NCI-H1436 treated with DMSO at 0.1 percent for 48 hours (cell line): Measurements from ENCODE around the gene TOMM20.
"Not testable (repeated sequence)": the region's sequence is repeated elsewhere in the genome, so short reads cannot be mapped to it uniquely, and the experiment has no call there.

Source experiments
- DNase-seq: peaks from one replicate; lab custom pipeline; 2025; lab: John Stamatoyannopoulos, UW

The TOMM20 gene

DNA sequence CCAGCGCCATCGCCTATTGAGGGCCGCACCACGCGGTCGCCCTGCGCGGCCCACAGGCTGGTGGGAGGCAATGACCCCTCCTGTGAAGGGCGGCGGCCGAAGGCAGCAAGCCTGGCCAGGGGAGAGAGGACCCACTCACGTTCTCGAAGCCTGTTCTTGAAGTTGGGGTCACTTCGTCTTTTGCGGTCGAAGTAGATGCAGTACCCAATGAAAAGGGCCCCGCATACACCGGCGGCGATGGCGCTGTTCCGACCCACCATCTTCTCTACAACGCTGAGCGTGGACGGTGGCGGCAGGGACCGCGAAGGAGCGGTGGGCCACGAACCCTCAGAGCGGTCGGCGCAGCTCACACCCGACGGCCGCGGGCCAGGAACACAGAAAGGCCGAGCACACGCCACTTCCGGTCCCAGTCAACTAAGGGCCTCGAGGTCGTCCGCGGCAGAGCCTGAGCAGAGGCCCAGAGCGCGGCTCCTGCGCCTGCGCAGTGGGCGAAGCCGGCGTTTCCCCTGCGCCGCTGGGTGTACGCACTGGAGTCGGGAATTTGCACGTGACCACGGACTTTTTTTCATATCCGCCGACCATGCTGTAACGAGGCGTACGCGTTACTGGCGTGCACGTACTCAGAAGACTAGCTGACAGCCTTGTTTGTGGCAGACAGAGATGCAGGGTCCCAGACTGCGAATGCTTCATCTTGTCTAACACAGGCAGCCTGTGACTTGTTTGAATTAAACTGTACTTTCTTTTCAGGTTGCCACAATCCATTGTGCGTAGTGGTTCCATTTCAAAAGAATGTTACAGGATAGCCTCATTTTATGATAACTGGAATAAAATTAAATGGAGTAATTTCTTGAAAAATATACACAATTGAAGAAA lies at the start of gene TOMM20:
TSS of gene TOMM20 (minus strand) at position 382 of the 873 bp plus-strand sequence. CDS start at position 260, 122 bp downstream.
- DNase-seq = peak; percentile 93

DNA sequence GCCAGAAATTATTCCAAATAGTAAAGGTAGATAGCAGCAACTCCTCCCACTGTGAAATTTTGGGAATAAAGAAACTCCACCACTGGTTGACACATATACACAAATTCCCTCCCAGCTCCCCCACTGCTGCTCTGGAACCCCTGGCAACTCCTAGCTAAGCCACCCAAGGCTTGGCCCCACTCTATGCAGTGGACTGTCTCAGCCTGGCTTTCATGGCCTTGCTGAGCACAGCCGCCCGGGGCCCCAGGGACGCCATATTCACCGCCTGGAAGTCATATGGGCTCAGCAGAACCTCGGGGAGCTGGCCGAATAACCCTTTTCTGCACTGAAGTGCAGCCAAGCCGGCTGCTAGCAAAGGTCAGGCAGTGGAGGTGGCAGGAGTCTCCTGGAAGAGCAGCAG lies 47.8 kb upstream of the TOMM20 start:
- no peak for DNase-seq

DNA sequence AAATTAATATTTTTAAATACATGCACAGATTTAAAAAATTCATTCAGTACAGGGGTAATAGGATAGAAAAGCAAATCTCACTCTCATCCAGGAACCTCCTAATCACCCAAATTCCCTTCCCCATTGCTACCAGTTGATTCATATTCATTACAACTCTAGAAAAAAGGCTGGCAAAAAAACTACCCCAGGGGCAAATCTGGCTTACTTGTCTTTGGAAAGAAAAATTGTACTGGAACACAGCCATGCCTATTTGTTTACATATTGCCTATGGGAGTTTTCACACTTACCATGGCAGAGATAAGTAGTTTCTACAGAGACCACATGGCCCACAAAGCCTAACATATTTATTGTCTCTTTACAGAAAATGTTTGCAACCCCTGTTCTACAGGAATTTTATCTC lies 41.3 kb upstream of the TOMM20 start:
- no peak for DNase-seq

DNA sequence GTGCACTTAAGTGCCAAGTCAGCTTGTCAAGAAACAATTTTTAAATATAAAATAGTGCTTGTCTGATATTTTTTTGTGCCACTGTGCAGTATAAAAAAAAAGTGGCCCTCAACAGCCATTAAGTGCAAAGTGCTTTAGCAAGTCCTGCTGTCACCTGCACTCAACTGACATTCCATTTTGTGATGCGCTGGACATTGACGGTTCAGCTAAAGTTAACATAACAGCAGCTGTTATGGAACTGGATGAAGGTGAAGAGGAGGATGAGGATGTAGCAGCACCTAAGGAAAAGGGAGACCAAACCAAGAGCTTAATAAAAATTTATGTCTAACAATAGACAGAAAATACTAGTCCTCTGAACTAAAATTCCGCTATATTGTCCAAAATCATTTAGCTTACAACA lies 39.7 kb upstream of the TOMM20 start:
- DNase-seq = no peak

DNA sequence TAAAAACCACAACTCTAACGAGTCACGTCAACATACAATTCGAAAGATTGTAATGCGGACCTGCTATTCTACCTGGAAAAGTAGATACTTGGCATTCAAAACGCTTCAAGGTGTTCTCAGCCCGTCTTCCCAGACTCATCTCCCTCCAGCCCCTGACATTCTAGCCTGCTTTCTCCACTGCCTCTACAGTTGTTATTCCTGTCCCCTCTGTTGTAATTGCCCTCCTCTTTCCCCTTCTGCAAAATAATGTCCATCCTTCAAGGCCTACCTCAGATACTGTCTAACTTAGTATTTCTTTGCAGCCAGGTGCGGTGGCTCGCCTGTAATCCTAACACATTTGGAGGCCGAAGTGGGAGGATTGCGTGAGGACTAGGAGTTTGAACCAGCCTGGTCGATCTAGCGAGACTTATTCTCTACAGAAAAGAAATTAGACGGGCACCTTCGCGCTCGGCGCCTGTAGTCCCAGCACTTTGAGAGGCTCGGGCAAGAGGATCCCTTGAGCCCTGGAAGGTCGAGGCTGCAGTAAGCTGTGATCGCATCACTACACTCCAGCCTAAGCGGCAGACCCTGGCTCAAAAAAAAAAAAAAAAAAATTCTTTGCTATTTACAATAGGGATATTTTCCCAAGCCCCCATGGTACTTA lies 33.2 kb upstream of the TOMM20 start:
- no peak for DNase-seq

DNA sequence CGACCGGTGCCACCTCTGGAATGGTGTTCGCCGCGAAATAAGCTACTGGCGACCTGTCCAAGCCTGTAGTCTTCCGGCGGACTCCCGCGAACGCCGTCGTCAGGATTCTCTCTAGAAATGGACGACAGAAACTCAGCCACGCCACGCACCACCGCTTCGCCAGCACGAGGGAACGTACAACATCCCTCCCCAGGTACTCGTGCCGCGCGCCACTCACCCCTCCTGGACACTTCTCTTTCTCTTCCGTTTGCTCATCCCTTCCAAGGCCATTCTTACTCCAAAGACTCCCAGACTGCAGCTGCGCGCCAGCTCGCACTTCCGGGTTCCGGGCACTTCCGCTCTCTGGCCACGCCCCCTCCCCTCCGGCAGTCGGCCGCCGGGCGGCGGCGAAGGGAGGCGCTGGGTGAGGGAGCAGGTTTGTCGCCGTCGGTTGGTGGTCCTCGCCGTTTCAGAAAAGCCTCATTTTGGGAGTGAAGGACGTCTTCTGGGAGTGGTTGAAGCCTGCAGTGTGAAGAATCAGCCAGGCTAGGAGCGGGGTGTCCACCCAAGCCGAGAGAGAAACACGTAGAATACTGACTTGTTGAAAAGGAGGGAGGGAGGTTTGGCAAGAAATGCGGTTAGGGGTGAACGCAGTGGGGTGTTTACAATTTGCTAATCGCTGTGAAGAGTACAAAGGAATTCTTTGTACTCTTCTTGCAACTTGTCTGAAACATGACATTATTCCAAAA lies 32.5 kb upstream of the TOMM20 start, which contains the start of gene RBM34:
TSS of gene RBM34 (minus strand) at position 294 of the 728 bp plus-strand sequence. CDS start at position 270, 24 bp downstream.
- peak; percentile 73 for DNase-seq

DNA sequence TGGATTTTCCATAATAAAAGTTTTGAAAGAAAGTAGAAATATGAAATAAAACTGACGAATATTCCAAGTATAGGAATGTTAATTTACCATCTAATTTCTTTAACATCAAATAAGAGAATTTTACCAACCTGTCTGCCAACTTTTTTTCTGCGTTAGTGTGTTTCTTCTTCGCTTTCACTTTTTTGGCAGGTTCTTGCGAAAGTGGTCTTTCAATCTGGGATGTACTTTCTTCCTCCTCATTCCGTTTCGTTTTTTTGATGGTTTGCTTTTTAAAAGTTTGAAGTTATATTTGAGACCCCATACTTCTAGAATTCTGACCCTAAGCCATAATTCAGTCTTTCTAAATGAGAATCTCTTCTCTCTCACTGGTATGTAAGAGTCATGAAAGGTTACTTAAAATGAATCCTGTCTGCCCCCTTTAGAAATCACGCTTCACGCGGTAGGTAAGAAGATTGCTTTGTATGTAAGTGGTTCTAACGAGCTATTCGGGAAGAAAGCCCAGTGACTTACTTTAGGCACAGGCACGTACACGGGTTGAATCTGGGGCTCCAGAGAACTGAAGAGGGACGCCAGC lies 31.8 kb upstream of the TOMM20 start:
- DNase-seq = no peak

DNA sequence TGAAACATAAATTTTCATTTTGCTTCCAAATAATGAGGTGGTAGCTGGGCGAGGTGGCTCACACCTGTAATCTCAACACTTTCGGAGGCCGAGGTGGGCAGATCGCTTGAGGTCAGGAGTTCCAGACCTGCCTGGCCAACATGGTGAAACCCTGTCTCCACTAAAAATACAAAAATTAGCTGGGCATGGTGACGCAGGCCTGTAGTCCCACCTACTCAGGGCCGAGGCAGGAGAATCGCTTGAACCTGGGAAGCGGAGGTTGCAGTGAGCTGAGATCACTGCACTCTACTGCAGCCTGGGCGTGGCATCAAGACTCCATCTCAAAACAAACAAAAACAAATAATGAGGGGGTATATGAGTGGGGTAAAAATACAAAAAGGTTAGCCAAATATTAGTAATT lies 31.3 kb upstream of the TOMM20 start:
- not testable (repeated sequence) for DNase-seq

DNA sequence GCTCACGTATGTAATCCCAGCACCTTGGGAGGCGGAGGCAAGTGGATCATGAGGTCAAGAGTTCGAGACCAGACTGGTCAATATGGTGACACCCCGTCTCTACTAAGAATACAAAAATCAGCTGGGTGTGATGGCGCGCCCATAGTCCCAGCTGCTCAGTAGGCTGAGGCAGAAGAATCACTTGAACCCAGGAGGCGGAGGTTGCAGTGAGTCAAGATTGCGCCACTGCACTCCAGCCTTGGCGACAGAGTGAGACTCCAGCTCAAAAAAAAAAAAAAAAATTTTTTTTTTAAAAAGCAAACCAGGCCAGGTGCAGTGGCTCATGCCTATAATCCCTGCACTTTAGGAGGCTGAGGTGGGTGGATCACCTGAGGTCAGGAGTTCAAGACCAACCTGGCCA lies 30.6 kb upstream of the TOMM20 start:
- not testable (repeated sequence) for DNase-seq

DNA sequence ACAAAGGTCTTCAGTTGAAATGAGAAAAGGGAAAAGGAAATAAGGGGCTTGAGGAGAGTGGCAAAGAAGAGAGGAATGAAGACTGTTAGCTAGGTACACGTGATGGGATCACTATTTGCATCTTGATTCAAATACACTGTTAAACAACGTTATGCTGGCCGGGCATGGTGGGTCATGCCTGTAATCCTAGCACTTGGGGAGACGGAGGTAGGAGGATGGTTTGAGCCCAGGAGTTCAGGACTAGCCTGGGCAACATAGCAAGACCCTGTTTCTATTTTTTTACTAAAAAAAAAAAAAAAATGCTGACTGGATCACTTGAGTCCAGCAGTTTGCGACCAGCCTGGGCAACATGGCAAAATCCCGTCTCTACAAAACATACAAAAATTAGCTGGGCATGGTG lies 30.0 kb upstream of the TOMM20 start:
- no peak for DNase-seq

DNA sequence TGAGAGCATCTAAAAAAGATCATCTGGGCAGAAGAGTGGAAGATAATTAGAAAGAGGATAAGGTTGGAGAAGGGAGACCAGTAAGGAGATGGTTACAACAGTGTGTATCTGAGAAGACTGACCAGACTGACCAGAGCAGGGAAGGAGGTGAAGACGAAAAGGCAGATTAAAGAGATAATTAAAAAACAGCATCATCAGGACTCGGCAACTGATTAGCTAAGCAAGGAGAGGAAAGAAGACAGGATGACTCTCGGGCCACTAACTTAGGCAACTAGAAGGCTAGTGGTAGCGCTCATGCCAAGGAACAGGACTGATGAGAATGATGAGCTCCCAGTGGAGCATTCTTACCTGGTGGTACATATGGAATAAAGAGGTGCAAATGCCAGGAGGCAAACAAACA lies 28.5 kb upstream of the TOMM20 start:
- DNase-seq = no peak

DNA sequence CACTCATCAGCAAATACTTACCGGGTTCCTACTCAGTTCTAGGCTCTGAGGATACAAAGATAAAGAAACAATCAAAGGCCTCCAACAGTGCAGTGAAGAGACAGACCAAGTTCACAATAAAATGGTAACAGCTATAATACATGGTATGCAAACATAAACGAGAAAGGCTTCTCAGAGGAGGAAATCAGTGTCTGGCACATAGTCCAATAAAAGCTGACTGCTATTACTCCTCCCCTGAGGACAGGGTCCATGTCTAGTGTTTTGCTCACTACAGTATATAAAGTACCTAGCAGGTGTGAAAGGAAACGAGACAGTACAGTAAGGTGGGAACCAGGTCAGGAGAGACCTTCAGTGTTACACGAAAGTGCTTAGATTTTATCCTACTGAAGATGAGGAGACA lies 28.1 kb upstream of the TOMM20 start:
- DNase-seq = no peak

DNA sequence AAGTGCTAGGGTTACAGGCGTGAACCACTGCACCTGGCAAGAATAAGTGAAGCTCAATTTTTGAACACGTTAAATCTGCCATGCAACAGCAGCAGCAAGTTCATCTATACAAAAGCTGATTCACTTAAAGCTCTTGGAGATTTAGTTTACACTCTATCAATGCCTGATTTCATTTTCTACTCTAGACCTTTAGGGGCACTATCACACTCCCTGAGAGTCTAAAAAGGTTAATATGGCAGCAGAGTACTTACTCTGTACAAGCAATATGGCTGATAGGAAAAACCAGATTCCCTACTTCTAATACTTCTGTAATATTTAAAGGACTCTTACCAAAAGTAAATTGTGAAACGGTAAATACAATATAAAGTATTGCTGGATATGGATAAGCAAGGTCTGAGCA lies 27.6 kb upstream of the TOMM20 start:
- DNase-seq = no peak

DNA sequence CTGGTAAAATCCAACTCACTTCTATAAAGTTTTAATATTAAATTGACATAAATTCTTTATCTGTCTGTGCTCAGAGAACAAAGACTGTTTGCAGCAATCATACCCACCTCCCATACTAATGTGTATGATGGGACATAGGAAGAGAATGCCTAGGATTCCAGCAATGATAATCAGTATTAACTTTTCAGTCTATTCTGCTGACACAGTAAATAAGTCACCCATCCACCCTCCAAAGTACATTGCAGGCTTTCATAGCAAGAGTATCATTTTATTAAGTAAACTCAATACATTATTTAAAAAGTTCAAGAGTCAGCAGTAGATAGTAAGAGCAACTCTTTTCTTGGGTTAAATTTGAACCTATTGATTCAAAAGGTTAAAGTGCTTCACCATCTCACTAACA lies 23.6 kb upstream of the TOMM20 start:
- DNase-seq = no peak

DNA sequence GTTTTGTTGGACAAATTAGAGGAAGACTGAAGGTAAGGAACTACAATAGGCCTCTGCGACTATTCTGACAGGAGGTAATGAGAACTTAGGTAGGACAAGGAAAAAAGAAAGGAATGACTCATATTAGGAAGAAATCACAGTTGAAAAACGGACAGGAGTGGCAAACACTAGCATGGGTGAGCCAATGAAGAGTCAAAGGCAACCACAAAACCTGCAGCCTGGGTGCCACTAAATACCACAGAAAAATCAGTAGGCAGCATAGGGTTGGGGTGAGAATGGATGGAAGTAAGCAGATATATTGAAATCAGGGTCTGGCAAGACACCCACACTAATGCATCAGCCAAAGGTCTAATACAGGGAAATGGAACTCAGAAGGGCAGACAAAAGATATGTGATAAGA lies 22.4 kb upstream of the TOMM20 start:
- DNase-seq = no peak

DNA sequence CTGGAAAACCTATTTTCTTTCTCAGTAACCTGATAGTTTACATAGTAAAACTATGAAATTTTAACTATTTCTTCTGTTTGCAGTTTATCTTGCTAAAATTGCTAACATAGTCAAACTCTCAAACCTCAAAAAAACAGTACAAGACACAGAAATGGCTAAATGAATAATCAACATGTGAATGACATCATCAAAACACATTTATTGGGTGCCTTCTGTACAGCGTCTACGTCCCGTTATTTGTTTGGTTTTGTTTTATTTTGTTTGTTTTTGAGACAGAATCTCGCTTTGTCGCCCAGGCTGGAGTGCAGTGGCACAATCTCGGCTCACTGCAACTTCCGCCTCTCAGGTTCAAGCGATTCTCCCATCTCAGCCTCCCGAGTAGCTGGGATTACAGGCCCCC lies 21.2 kb upstream of the TOMM20 start:
- DNase-seq = no peak

DNA sequence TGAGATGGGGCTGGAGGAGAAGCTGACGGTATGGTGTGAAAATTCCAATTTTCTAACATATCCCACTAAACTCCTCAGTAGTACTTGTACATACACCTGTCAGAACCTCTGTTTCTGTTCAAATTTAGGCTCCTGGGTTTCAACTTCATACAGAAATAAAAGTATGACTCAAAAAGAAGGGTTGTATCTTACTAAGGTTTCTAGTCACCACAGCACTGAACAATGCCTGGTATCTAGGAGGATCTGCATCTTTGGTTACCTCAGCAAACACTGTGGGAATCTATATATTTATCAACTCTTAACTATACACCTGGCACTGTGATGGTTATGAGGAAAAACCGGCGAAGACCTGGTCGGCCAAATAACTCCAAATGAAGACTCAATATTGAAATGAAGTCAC lies 18.6 kb upstream of the TOMM20 start:
- DNase-seq = no peak

DNA sequence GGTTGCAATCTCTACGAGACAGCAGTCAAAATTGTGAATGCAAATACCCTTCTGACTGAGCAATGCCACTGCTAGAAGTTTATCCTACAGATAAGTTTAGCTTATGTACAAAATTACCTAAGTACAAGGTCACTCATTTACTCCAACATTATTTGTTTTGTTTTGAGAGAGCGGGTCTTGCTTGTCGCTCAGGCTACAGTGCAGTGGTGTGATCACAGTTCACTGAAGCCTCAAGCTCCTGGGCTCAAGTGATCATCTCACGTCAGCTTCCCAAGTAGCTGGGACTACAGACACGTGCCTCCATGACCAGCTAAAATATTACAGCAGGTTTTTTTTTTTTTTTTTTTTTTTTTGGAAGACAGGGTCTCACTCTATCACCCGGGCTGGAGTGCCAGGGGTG lies 17.0 kb upstream of the TOMM20 start:
- no peak for DNase-seq

DNA sequence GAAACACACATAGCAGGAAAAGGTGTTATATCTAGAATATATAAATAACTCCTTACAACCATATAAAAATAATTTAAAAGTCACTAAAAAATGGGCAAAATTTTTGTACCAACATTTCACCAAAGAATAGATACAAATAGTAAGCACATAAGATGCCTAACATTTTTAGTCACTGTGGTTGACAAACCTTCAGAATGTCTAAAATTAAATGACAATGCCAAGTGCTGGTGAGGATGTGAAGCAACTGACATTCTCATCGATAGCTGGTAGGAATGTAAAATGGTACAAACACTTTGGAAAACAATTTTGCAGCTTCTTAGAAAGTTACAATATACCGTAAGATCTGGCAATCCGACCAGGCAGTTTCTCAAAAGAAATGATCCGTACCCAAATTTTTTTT lies 14.4 kb upstream of the TOMM20 start:
- no peak for DNase-seq

DNA sequence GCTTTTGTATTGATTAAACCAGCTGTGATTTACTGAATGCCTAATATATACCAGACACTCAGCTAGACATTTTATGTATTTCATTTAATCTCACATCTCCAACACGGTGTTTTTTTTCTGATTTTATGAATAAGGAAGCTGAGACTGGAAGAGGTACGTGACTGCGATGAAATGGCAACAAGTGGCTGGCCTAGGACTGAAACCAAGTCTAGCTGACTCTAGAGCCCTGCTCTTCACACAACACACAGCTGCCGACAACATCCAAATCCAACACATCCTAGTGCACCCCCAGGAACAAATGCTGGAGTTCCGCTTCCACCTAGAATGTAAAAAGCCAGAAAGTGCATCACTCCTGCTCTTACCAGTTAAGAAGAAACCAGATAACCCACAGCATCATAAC lies 10.7 kb upstream of the TOMM20 start:
- DNase-seq = no peak

DNA sequence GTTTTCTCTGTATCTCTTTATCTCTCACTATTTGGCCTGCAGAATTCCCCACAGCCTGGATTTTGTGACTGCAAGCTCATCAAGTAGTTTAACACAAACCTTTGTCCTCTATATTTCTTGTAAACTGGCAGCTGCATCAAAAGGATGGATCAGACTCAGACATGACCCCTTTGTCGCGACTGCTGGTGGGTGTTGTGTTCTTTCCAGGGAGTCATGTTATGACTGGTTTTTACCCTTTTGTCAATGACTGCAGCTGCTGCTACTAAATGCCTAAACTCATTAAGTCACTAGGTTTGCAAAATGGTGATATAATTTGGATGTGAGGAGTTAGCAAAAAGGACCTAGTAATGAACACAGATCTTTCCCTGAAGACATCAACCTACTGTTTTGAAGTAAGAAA lies 10.2 kb upstream of the TOMM20 start:
- DNase-seq = no peak

DNA sequence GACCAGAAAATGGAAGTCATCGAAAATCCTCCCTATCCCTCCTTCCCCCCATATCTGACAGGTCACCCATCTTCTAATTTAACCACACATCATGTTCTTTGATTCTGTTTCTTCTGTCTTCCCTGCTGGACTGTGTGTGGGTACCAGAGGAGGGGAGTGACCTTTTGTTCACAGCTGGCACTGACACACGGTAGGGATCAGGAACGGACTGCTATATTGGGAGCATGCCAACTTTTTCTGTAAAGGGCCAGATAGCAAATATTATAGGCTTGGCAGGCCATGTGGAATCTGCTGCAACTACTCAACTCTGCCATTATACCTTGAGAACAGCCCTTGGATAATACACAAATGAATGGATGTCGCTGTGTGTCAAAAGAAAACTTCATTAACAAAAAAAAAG lies 7.5 kb upstream of the TOMM20 start:
- DNase-seq = no peak

DNA sequence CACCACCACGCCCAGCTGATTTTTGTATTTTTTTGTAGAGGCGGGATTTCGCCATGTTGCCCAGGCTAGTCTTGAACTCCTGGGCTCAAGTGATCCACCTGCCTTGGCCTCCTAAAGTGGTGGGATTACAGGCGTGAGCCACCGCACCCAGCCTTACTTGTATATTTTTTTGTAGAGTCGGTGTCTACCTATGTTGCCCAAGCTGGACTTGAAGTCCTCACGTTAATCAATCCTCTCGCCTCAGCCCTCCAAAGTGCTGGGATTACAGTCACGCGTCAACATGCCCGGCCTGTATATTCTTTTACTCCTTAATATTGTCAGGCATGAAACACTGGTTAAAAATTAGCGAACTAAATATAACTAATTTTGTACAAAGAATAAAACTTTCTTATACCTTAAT lies 5.5 kb upstream of the TOMM20 start:
- no peak for DNase-seq
